ENCODE measurements around the gene CCDC9. TPM values are rescaled to one million over a fixed set of nuclear protein-coding genes. Genes with fewer than 3 reads are reported as not detected.

CCDC9 gene
- total and polyA plus RNA-seq, 2 of the 8 experiments (the other 6 are each of a cell fraction or from before 2014, with no cell fraction given): 3.7 to 29.8 TPM

GRCh38 chr19:47225746-47226425 is 30.4 kb upstream of the CCDC9 start:
- peak overlapping the region; percentile 82; the same call in 1 of the 2 replicates for H3K27ac ChIP-seq (ENCODE audit: low read depth, low read length)
- H4K20me1 ChIP-seq (replicated peaks in 1 of 2; ENCODE audit: control insufficient read depth in 1 of 2, insufficient read depth in 2 of 2, low read length in 2 of 2): peaks cover 14 to 22% of the 10 kb centered on the region in 2 experiments
- no peak overlapping the region for H2AFZ ChIP-seq (ENCODE audit: low read length)
- H3K79me1 ChIP-seq (ENCODE audit: low read depth, low read length): peaks cover 16% of the 10 kb centered on the region
- H3K4me2 ChIP-seq (ENCODE audit: insufficient read depth in 1 of 2, low read depth in 2 of 2, low read length in 2 of 2): peak overlapping the region; percentile 81 to 94
- H3K23me2 ChIP-seq (ENCODE audit: low read depth, low read length): peaks cover 28% of the 10 kb centered on the region
- H3K36me3 ChIP-seq (ENCODE audit: control insufficient read depth in 2 of 4, insufficient read depth in 4 of 4, low read length in 3 of 4): peaks cover 2 to 9% (median 7%) of the 10 kb centered on the region in 4 experiments; a peak in 6 of 8 replicates
- 0 out of 2 replicates have a peak overlapping the region, but pooled peaks have one; percentile 17 for H2AK5ac ChIP-seq (ENCODE audit: low read depth, low read length)
- H4K5ac ChIP-seq (ENCODE audit: insufficient read length, low read depth, low read length): peak overlapping the region; percentile 82
- no peaks in the 10 kb centered on the region; a peak in 1 of 7 replicates for H3K27me3 ChIP-seq (replicated peaks in 1 of 4; ENCODE audit: control insufficient read depth in 3 of 4, extremely low read depth in 1 of 4, insufficient read depth in 3 of 4, low read length in 3 of 4)
- H4K8ac ChIP-seq (ENCODE audit: extremely low read depth, insufficient read depth, low read length): peak overlapping the region; percentile 86; the same call in 1 of the 2 replicates
- peak overlapping the region; percentile 82; the same call in 1 of the 2 replicates for H2BK12ac ChIP-seq (ENCODE audit: low read depth, low read length)
- no peaks in the 10 kb centered on the region for H3K9me3 ChIP-seq (ENCODE audit: insufficient read depth in 2 of 2, low read depth in 1 of 2, low read length in 1 of 2)
- H3K4me3 ChIP-seq (ENCODE audit: extremely low read depth in 1 of 4, insufficient read depth in 2 of 4, low read depth in 3 of 4, low read length in 4 of 4): peak overlapping the region; percentile 36 to 99 (median 72); a peak in 7 of 8 replicates
- 19% methylated on average over 8 of the region's 59 CpGs; no CpG with 5 or more reads in 1 of the 2 experiments for WGBS, 2 experiments (ENCODE audit: extremely low coverage in 1 of 2, insufficient coverage in 1 of 2, insufficient read length in 1 of 2, insufficient replicate concordance in 2 of 2, low coverage in 1 of 2, low lambda C conversion rate in 2 of 2, missing lambda C conversion rate in 1 of 2)
- peak overlapping the region; percentile 99 for H4K91ac ChIP-seq (replicated peaks; ENCODE audit: insufficient read length, low read length)
- peak overlapping the region; percentile 99 for H3K18ac ChIP-seq (ENCODE audit: extremely low read depth, low read length)
- H2BK20ac ChIP-seq (ENCODE audit: low read length): no peak overlapping the region; the same call in 1 of the 2 replicates
- H3K79me2 ChIP-seq (ENCODE audit: control insufficient read depth in 1 of 2, insufficient read depth in 2 of 2, low read length in 2 of 2): peaks cover 5 to 36% of the 10 kb centered on the region in 2 experiments; a peak in 2 of 4 replicates
- no peak overlapping the region for H3K23ac ChIP-seq (ENCODE audit: insufficient read length)
- POLR2A ChIA-PET (ENCODE audit: partially characterized antibody): interaction anchor here (0.7 to 8.2 kb wide), 33 partner anchors 10 to 364 kb away, joined by 3 to 195 read pairs (median 5); partner anchors contain the start of genes CCDC9, DHX34, INAFM1 and ZC3H4
- H3K14ac ChIP-seq (ENCODE audit: insufficient read length): no peak overlapping the region
- peak overlapping the region in 2 of 4 experiments; percentile 58 to 60; a peak in 4 of 7 replicates for H3K9ac ChIP-seq (replicated peaks in 1 of 4; ENCODE audit: extremely low read depth in 1 of 4, low read depth in 3 of 4, low read length in 3 of 4)
- H2BK15ac ChIP-seq (ENCODE audit: low read length): no peak overlapping the region
- CTCF ChIA-PET (ENCODE audit: partially characterized antibody): interaction anchor here (0.7 to 11.9 kb wide), 6 partner anchors 14 to 127 kb away, joined by 3 to 152 read pairs (median 3); no protein-coding TSS in a partner anchor
- H3K56ac ChIP-seq (replicated peaks; ENCODE audit: insufficient read length, low read depth, low read length): peak overlapping the region; percentile 96
- no peak overlapping the region for H2BK120ac ChIP-seq (replicated peaks; ENCODE audit: low read depth, low read length)
- FAIRE-seq: peak; percentile 52
- DNase-seq (ENCODE audit: low read depth in 1 of 2, low spot score in 2 of 2): peak in 1 of 2 experiments; percentile 91
- no peak overlapping the region for H3K4ac ChIP-seq (replicated peaks; ENCODE audit: insufficient read length, low read depth, low read length)
- peak overlapping the region; percentile 96 for H2BK5ac ChIP-seq (ENCODE audit: low read depth, low read length)
- H3K4me1 ChIP-seq (replicated peaks in 1 of 4; ENCODE audit: control insufficient read depth in 3 of 4, insufficient read depth in 4 of 4, low read length in 3 of 4): peaks cover 5 to 32% (median 17%) of the 10 kb centered on the region in 4 experiments
- no peak for TF ChIP-seq NRF1 (IDR thresholded peaks at IDR 0.05; ENCODE audit: low read depth, low read length)
- 0 out of 2 replicates have a peak, but pooled peaks have one; percentile 59 for TF ChIP-seq TCF12 (IDR thresholded peaks at IDR 0.05; ENCODE audit: low read depth, low read length)

Data from H1 (cell line).